HCT116 (cell line): Measurements from ENCODE around the gene MCL1. TPM values are rescaled to one million over a fixed set of nuclear protein-coding genes. Genes with fewer than 3 reads are reported as not detected.

Experiments
- ATAC-seq: fragments of 200-7000 bp; cut with Tn5 transposase; 2 replicates; pipeline ENCODE4 v1.9.1; 2020; ENCODE audit warnings: mild to moderate bottlenecking, moderate library complexity
- BruUV-seq: library from RNA; stranded (reverse); fragments of 400-500 nt; replicated peaks from 2 replicates; lab custom pipeline; 2021; lab: Mats Ljungman, UMichigan
- CTCF ChIA-PET: fragments of 300-600 bp; sonication (Branson Sonifier 250); formaldehyde crosslinking; loops from one replicate; lab custom pipeline; 2021; ENCODE audit warnings: antibody characterized with exemption; lab: Charles Lee
- POLR2A ChIA-PET: fragments of 300-600, 350-600 bp; sonication (Branson Sonifier 250); formaldehyde crosslinking; loops from one replicate; lab custom pipeline; 2021; ENCODE audit warnings: antibody characterized with exemption; lab: Charles Lee
- RAD21 ChIA-PET, 2 experiments: fragments of 300-600 bp; sonication (Branson Sonifier 250); formaldehyde crosslinking; loops; one replicate each; lab custom pipeline; 2023; ENCODE audit warnings: low total read pairs in 2 of 2; ENCODE audit not compliant: uncharacterized antibody in 2 of 2, unreplicated experiment in 2 of 2, low non-redundant PET in 1 of 2; lab: Charles Lee
- DNase-seq: peaks from one replicate; pipeline ENCODE4 v3.0.0-alpha.2; 2010; ENCODE audit warnings: low read depth, low spot score
- H2AFZ ChIP-seq: fragments of 200-600 bp; shearing (Covaris generic), sonication (generic); 2 replicates; pipeline ENCODE4 v1.6.1; 2017; ENCODE audit warnings: low read depth, mixed run types, mixed read lengths, antibody characterized with exemption, low read length; ENCODE audit not compliant: poor library complexity, severe bottlenecking
- H3K27ac ChIP-seq: 2 replicates; pipeline ENCODE4 v1.5.1; 2012; ENCODE audit warnings: low read depth, low read length
- H3K27me3 ChIP-seq: fragments of 200-600 bp; sonication (generic); 2 replicates; pipeline ENCODE4 v1.6.1; 2016; ENCODE audit warnings: mixed run types, low read length, mixed read lengths; ENCODE audit not compliant: insufficient read depth
- H3K36me3 ChIP-seq, 2 experiments: fragments of 200-500 bp in 1 of 2; fragments of 200-600 bp in 1 of 2; sonication (Bioruptor generic) in 1 of 2; sonication (generic) in 1 of 2; 2 replicates each; pipeline versions ENCODE4 v1.5.1 to v1.6.1; 2014 to 2016; ENCODE audit warnings: low read length in 2 of 2, inconsistent platforms in 1 of 2, mixed read lengths in 1 of 2, mixed run types in 1 of 2; ENCODE audit not compliant: insufficient read depth in 2 of 2, control insufficient read depth in 1 of 2
- H3K4me1 ChIP-seq, 2 experiments: fragments of 200-600 bp in 1 of 2; sonication (generic) in 1 of 2; 2 replicates each; pipeline versions ENCODE4 v1.5.1 to v1.6.1; 2012 to 2017; ENCODE audit warnings: low read length in 2 of 2, inconsistent platforms in 1 of 2, mild to moderate bottlenecking in 1 of 2, mixed read lengths in 1 of 2, mixed run types in 1 of 2, moderate library complexity in 1 of 2; ENCODE audit not compliant: insufficient read depth in 2 of 2, control insufficient read depth in 1 of 2
- H3K4me2 ChIP-seq: fragments of 200-600 bp; sonication (generic); 2 replicates; pipeline ENCODE4 v1.6.1; 2017; ENCODE audit warnings: mixed run types, low read length, mixed read lengths
- H3K4me3 ChIP-seq, 2 experiments: fragments of 200-600 bp in 1 of 2; sonication (generic) in 1 of 2; replicated peaks in 1 of 2; 2 replicates each; pipeline ENCODE4 v1.5.1; 2011 to 2016; ENCODE audit warnings: low read length in 2 of 2, control low read depth in 1 of 2, low read depth in 1 of 2, mild to moderate bottlenecking in 1 of 2, mixed read lengths in 1 of 2, mixed run types in 1 of 2
- H3K79me2 ChIP-seq: fragments of 200-600 bp; sonication (generic); 2 replicates; pipeline ENCODE4 v1.6.1; 2017; ENCODE audit warnings: mild to moderate bottlenecking, mixed run types, low read length, moderate library complexity, mixed read lengths; ENCODE audit not compliant: insufficient read depth
- H3K9ac ChIP-seq: fragments of 200-600 bp; sonication (generic); 2 replicates; pipeline ENCODE4 v1.6.1; 2016; ENCODE audit warnings: low read length, mixed read lengths
- H3K9me2 ChIP-seq: fragments of 200-600 bp; sonication (generic), shearing (Covaris generic); 2 replicates; pipeline ENCODE4 v1.6.1; 2017; ENCODE audit warnings: mixed run types, mild to moderate bottlenecking, moderate library complexity; ENCODE audit not compliant: insufficient read depth
- H3K9me3 ChIP-seq, 2 experiments: fragments of 200-500 bp in 1 of 2; fragments of 200-600 bp in 1 of 2; sonication (Bioruptor generic) in 1 of 2; sonication (generic) in 1 of 2; 2 replicates each; pipeline ENCODE4 v1.6.1; 2014 to 2017; ENCODE audit warnings: low read length in 2 of 2, mixed read lengths in 2 of 2, inconsistent platforms in 1 of 2, low read depth in 1 of 2, mild to moderate bottlenecking in 1 of 2, mixed run types in 1 of 2, moderate library complexity in 1 of 2; ENCODE audit not compliant: control insufficient read depth in 1 of 2, insufficient read depth in 1 of 2
- H4K20me1 ChIP-seq: fragments of 200-600 bp; sonication (generic), shearing (Covaris generic); 2 replicates; pipeline ENCODE4 v1.6.1; 2017; ENCODE audit warnings: mixed run types, mild to moderate bottlenecking, moderate library complexity; ENCODE audit not compliant: insufficient read depth
- ATF3 ChIP-seq: IDR thresholded peaks from 2 replicates; pipeline ENCODE4 v1.6.1; 2012
- CBX3 ChIP-seq: IDR thresholded peaks from 2 replicates; pipeline ENCODE4 v1.6.1; 2012; ENCODE audit warnings: low read depth
- FOSL1 ChIP-seq: IDR thresholded peaks from 2 replicates; pipeline ENCODE4 v1.6.1; 2012; ENCODE audit warnings: low read depth
- POLR2AphosphoS5 ChIP-seq: IDR thresholded peaks from 2 replicates; pipeline ENCODE4 v1.6.1; 2011; ENCODE audit warnings: mild to moderate bottlenecking, low read depth, low read length, moderate library complexity
- SP1 ChIP-seq: IDR thresholded peaks from 2 replicates; pipeline ENCODE4 v1.6.1; 2012; ENCODE audit warnings: low read depth
- TCF7L2 ChIP-seq: IDR thresholded peaks from 2 replicates; pipeline ENCODE4 v1.7.0; 2011; ENCODE audit warnings: borderline replicate concordance, inconsistent platforms; ENCODE audit not compliant: insufficient read depth, insufficient read length; ENCODE audit errors: extremely low read depth
- intact Hi-C: fragments of 100-400 bp; cut with micrococcal nuclease; formaldehyde crosslinking; loops from 2 replicates; pipeline ENCODE4 v1.10.0; 2022
- total RNA-seq: library from RNA; stranded (reverse); gene quantifications from one replicate; pipeline ENCODE4 v1.2.1, GENCODE V29; 2021; ENCODE audit not compliant: unreplicated experiment
- TF ChIP-seq, protein P1 (sequence below): IDR thresholded peaks from 2 replicates; pipeline ENCODE4 v1.6.1; 2012; ENCODE audit warnings: low read depth

The MCL1 gene
- total RNA-seq, 1 experiment from 2014 or later, result 146 TPM

- intact Hi-C loops, result no loop called here
- no peaks in the 10 kb centered on the region for H3K9me3 ChIP-seq
- no peaks in the 10 kb centered on the region for H3K27me3 ChIP-seq
- no peak overlapping the region for H3K27ac ChIP-seq
- H3K9ac ChIP-seq, result no peak overlapping the region
- no peak overlapping the region; a peak in 1 of 4 replicates for H3K4me3 ChIP-seq
- H2AFZ ChIP-seq, result no peak overlapping the region
- TF ChIP-seq TCF7L2, result no peak
- TF ChIP-seq, protein P1, sequence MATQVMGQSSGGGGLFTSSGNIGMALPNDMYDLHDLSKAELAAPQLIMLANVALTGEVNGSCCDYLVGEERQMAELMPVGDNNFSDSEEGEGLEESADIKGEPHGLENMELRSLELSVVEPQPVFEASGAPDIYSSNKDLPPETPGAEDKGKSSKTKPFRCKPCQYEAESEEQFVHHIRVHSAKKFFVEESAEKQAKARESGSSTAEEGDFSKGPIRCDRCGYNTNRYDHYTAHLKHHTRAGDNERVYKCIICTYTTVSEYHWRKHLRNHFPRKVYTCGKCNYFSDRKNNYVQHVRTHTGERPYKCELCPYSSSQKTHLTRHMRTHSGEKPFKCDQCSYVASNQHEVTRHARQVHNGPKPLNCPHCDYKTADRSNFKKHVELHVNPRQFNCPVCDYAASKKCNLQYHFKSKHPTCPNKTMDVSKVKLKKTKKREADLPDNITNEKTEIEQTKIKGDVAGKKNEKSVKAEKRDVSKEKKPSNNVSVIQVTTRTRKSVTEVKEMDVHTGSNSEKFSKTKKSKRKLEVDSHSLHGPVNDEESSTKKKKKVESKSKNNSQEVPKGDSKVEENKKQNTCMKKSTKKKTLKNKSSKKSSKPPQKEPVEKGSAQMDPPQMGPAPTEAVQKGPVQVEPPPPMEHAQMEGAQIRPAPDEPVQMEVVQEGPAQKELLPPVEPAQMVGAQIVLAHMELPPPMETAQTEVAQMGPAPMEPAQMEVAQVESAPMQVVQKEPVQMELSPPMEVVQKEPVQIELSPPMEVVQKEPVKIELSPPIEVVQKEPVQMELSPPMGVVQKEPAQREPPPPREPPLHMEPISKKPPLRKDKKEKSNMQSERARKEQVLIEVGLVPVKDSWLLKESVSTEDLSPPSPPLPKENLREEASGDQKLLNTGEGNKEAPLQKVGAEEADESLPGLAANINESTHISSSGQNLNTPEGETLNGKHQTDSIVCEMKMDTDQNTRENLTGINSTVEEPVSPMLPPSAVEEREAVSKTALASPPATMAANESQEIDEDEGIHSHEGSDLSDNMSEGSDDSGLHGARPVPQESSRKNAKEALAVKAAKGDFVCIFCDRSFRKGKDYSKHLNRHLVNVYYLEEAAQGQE, result no peak
- TF ChIP-seq FOSL1, result no peak
- no peak for TF ChIP-seq POLR2AphosphoS5
- no peak for TF ChIP-seq SP1
- no peak for TF ChIP-seq ATF3
- no peak for TF ChIP-seq CBX3
- no peaks in the 10 kb centered on the region for H3K79me2 ChIP-seq
- H3K9me2 ChIP-seq, result no peaks in the 10 kb centered on the region
- CTCF ChIA-PET, result interaction anchor here (1.3 kb wide), 1 partner anchor 280 kb away, joined by 5 read pairs; no protein-coding TSS in a partner anchor
- no TSS peak for BruUV-seq
- H3K4me1 ChIP-seq, result peaks cover 6 to 45% of the 10 kb centered on the region in 2 experiments; a peak in 3 of 4 replicates
- no peaks in the 10 kb centered on the region for H3K36me3 ChIP-seq
- peak overlapping the region; percentile 43 for H3K4me2 ChIP-seq
- ATAC-seq (peak; percentile 34; the same call in 1 of the 2 replicates), DNase-seq (no peak)
- POLR2A ChIA-PET, result no interaction called here
- H4K20me1 ChIP-seq, result no peaks in the 10 kb centered on the region
- RAD21 ChIA-PET, result no interaction called here
Observed at GRCh38 chr1:150535511-150536287, 43.7 kb downstream of the MCL1 start.
